Stimulated activated CD4-positive, alpha-beta T cell treated with anti-CD3 and anti-CD28 coated beads, Interleukin-2, amount 100 ng/mL, for 4 hours (primary cell): ENCODE measurements around the gene LLGL1.

ENCODE experiments used
- DNase-seq: peaks from one replicate; pipeline ENCODE4 v3.0.0-alpha.2; 2020; ENCODE audit warnings: low read depth

LLGL1 gene

DNA sequence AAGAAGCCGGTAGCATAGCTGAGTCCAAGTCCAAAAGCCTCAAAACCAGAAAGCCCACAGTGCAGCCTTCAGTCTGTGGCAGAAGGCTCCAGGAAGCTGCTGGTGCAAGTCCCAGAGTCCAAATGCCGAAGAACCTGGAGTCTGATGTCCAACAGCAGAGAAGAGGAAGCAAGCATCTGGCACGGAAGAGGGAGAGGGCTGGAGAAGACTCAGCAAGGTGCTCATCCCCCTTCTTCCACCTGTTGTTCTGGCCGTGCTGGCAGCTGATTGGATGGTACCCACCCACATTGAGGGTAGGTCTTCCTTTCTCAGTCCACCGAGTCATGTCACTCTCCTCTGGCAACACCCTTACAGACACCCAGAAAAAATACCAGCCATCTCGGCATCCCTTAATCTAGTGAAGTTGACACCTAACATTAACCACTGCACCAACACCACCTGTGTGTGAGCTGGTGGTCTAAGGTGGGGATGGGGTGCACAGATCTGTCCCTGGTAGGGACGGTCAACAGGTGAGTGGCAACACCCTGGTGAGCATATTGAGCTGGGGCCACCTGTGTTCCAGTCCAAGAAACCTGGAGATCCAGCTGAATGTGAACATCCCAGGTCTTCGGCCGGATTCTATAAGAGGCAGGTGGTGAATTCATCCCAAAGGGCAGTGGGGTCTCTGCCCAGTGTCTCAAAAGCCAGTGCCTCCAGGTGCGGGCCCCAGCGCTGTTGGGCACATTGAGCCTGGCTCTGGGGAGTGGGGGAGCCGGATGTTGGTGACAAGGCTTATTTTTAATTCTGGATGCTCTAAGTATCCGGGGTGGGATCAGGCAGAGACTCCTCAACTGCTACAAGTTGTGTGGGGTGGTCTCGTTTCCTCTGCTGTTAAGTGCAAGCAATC, 44.9 kb downstream of the LLGL1 start:
- DNase-seq = no peak

DNA sequence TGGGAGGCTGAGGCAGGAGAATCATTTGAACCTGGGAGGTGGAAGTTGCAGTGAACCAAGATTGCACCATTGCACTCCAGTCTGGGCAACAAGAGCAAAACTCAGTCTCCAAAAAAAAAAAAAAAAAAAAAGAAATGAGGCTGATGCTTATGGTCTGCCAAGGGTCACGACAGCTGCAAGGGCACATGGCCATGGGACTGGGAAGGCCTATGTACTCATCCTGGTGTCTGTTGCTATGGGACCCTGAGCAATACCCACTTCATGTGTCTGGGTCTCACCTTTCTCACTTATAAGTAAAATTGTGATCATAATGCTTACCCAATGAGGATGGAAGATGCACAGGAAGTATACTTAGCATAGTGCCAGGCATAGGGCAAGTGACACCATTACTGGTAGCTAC, 51.6 kb downstream of the LLGL1 start:
- no peak for DNase-seq

DNA sequence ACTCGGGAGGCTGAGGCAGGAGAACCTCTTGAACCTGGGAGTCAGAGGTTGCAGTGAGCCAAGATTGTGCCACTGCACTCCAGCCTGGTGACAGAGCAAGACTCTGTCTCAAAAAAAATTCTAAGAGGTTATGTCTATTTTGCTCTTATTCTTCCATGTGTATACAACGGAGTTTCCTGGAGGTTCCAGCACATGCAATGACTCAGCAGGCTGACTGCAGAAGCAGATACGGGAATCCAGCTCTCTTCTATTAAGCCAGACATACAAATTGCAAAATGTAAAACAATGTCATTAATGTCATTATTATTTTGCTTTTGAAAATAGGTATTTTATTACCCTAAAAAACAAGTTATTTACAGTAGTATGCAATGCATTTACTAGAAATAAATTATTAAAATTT, 53.4 kb downstream of the LLGL1 start:
- no peak for DNase-seq

DNA sequence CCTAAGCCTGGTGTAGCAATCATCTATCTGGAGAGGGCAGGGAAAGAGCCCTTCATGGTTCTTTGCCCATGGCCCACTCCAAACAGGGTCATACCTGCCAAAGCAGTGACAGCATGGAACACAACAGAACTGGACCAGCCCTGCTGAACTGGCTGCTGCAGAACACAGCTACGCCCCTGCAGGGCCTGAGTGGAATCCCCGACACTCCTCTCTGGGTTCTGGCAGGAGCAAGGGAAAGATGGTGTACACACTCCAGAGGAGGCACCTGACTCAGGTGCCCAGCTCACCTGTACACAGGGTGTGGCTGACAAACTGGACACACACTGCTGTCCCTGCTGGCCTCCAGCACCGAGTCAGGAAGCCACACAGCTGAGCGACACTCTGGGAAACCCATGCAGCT, 54.8 kb downstream of the LLGL1 start:
- no peak for DNase-seq

DNA sequence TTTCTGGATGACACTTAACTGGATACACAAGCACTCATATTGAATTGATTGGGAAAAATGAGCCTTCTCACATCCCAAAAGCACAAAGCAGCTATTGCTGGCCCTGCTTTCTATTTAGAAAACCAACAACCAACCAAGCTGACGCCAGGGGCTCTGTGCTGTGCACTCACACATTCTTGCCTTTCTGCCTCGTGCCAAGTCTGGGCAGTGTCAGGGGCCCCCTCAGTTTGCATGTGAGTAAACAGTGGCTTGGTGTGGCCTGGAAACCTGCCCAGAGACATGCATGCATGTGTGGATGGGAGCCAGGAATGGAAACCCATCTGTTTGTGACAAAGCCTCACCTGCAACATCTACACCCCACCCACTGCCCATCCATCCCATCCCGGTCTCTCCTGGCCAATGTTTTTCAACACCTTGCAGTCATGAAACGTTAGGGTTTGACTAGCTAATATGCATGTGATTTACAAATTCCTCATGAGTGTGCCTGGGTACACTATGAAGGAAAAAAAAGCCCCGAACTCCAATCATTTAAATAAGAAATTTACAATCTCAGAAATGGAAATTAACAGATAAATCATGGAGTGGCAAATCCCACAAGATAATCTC, 55.4 kb downstream of the LLGL1 start:
- no peak for DNase-seq

DNA sequence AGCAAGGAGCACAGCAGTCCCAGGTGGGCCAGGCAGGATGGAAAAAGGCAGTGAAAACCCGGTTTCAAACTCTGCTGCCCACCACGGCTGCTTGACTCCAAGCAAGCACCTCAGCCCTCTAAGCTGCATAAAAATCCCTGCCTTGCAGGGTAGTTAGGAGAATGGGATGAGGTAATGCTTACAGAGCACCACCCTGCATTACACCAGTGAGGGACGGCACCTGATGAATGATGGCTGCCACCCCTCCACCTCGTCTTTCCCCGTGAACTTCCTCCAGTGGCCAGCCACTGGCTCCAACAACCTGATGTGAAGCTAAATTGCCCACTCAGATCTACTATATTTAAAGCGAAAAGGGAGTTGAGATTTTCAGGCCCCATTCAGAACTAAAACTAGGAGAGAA, 56.4 kb downstream of the LLGL1 start:
- DNase-seq = no peak

DNA sequence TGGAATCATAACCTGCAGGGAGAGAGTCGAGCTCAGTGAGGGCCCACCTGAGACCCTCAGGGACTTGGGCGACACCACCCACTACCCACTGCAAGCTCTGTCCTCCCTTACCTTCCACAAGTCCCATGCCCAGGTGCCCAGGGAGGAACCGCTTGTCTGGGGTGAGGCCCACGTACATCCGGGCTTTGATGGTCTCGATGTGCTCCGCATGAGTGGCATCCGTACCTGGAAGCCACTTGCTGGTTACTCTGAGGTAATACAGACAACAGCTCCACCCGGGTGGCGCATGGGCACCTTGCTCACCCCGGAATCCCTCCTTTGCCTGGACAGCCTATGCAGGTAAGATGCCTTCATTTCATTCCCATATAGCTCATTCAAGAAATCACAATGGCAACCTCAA, 59.9 kb downstream of the LLGL1 start:
- DNase-seq = no peak

DNA sequence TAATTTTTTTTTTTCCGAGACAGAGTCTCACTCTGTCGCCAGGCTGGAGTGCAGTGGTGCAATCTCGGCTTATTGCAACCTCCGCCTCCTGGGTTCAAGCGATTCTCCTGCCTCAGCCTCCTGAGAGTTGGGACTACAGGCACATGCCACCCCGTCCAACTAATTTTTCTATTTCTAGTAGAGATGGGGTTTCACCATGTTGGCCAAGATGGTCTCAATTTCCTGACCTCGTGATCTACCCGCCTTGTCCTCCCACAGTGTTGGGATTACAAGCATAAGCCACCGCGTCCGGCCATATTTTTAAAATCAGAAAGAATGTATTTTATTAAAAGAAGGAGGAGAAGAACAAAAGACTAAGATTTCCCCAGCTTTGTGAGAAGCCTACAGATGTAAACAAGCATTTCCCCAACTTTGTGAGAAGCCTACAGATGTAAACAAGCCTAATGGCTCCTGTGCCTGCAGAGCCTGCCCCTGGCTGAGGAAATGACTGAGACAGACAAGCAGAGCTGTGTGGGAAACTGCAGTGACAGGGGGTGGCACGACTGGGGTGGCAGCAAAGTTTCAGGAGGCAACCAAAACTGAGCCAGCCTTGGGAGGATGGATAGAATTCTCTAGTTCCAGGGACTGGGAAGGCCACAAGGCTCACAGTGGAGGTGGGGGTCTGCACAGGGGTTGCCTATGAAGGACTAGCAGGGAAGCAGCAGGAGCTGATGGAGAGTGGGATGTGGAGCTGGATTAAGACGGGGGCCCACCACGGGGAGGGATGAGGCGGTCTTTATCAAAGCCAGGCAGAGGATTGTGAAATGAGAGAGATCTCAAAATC, 66.5 kb downstream of the LLGL1 start:
- no peak for DNase-seq
